ENCODE measurements around the gene ABHD16A.

ABHD16A gene

GRCh38 chr6:31663126-31663960, 39.8 kb downstream of the ABHD16A start:
- no peak for DNase-seq

GRCh38 chr6:31662124-31662723, 40.9 kb downstream of the ABHD16A start:
- no peak for DNase-seq

GRCh38 chr6:31661262-31662123, 41.6 kb downstream of the ABHD16A start:
- DNase-seq = no peak

- DNase-seq = peak in 48 of 51 donors; percentile 24 to 84 (median 62)
These were observed 42.5 kb downstream of the ABHD16A start, which contains the start of gene C6orf47 for GRCh38 chr6:31660381-31661261. TSS of gene C6orf47 (minus strand) at chr6:31660778. CDS start at chr6:31659947, 831 bp downstream.

- DNase-seq = peak in 2 of 51 donors; percentile 2 to 32
These were observed 43.3 kb downstream of the ABHD16A start for GRCh38 chr6:31659649-31660380.

GRCh38 chr6:31658983-31659648, 44.0 kb downstream of the ABHD16A start:
- DNase-seq = no peak

- no peak for DNase-seq
These were observed 44.9 kb downstream of the ABHD16A start for GRCh38 chr6:31658158-31658688.

- DNase-seq = no peak
These were observed 45.5 kb downstream of the ABHD16A start for GRCh38 chr6:31657406-31658157.

- no peak for DNase-seq
These were observed 47.5 kb downstream of the ABHD16A start, which contains the start of gene APOM for GRCh38 chr6:31655349-31656237. TSS of gene APOM (plus strand) at chr6:31655894. CDS start at chr6:31655967, 73 bp downstream.

GRCh38 chr6:31654574-31655348, 48.4 kb downstream of the ABHD16A start:
- DNase-seq = no peak

- DNase-seq = peak in 38 of 51 donors; percentile 52 to 99 (median 86)
These were observed 50.0 kb downstream of the ABHD16A start for GRCh38 chr6:31652925-31653724.

- peak in 10 of 51 donors; percentile 63 to 88 (median 78) for DNase-seq
These were observed 51.4 kb downstream of the ABHD16A start for GRCh38 chr6:31651602-31652191.

- DNase-seq = no peak
These were observed 57.8 kb downstream of the ABHD16A start for GRCh38 chr6:31645325-31645724.

- no peak for DNase-seq
These were observed 59.2 kb downstream of the ABHD16A start for GRCh38 chr6:31643818-31644454.

All from hypothalamus (tissue), 51 donors.